D721Med (cell line): ENCODE data around the gene PRKACB.

Experiments used
- DNase-seq: peaks from one replicate; pipeline ENCODE4 v3.0.0; 2011; ENCODE audit warnings: low spot score; ENCODE audit not compliant: insufficient read length
- FAIRE-seq: peaks from 2 replicates; lab custom pipeline; 2011; peaks lifted over from hg19 to GRCh38; lab: Jason Lieb, UNC
- TF ChIP-seq, protein P1 (sequence below): IDR thresholded peaks from 2 replicates; pipeline ENCODE4 v1.5.1; 2012; ENCODE audit warnings: mild to moderate bottlenecking, control low read depth; ENCODE audit not compliant: insufficient read depth; ENCODE audit errors: missing control alignments

Gene PRKACB

GRCh38 chr1:84266748-84267147 lies 122.7 kb downstream of the PRKACB start:
- DNase-seq, result no peak
- no peak for FAIRE-seq
- TF ChIP-seq, protein P1, sequence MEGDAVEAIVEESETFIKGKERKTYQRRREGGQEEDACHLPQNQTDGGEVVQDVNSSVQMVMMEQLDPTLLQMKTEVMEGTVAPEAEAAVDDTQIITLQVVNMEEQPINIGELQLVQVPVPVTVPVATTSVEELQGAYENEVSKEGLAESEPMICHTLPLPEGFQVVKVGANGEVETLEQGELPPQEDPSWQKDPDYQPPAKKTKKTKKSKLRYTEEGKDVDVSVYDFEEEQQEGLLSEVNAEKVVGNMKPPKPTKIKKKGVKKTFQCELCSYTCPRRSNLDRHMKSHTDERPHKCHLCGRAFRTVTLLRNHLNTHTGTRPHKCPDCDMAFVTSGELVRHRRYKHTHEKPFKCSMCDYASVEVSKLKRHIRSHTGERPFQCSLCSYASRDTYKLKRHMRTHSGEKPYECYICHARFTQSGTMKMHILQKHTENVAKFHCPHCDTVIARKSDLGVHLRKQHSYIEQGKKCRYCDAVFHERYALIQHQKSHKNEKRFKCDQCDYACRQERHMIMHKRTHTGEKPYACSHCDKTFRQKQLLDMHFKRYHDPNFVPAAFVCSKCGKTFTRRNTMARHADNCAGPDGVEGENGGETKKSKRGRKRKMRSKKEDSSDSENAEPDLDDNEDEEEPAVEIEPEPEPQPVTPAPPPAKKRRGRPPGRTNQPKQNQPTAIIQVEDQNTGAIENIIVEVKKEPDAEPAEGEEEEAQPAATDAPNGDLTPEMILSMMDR, result no peak

- FAIRE-seq (no peak), DNase-seq (no peak)
- TF ChIP-seq, protein P1, result no peak
Measured at GRCh38 chr1:84267476-84267875, 123.4 kb downstream of the PRKACB start.

DNA sequence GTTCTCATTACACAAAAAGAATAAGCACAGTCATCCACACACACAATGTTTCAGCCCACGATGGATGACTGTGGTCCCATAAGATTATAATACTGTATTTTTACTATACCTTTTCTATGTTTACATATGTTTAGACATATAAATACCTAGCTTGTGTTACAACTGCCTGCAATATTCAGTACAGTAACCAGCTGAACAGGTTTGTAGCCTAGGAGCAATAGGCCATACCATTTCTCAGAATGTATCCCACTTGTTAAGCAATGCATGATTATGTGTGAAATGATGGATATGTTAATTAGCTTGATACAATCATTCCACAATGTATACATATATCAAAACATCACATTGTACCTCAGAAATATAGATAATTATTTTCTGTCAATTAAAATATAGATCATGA lies 124.3 kb downstream of the PRKACB start:
- no peak for FAIRE-seq
- DNase-seq, result no peak
- TF ChIP-seq, protein P1, result no peak

DNA sequence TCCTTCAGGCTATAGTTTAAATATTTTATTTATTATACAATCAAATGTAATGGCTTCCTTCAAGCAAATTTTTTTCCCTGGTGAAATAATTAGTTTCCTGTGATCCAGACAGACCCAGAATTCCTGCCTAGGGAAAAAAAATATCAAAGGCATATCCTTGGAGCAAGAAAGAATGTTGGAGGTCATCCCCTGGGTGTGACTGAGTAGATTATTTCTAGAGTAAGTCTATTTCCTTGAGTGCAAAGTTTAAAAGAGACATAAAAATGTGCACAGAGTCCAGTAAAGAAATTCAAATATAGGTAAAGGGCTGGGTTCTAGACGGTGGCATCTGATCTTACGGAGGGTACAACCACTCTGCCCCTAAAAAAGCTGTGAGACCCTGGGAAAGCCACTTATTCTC lies 125.2 kb downstream of the PRKACB start:
- DNase-seq (no peak), FAIRE-seq (no peak)
- TF ChIP-seq, protein P1, result no peak

GRCh38 chr1:84271441-84272151 lies 127.5 kb downstream of the PRKACB start:
- TF ChIP-seq, protein P1, result no peak
- FAIRE-seq (no peak), DNase-seq (no peak)

GRCh38 chr1:84272401-84272800 lies 128.3 kb downstream of the PRKACB start:
- TF ChIP-seq, protein P1, result no peak
- FAIRE-seq, result no peak
- DNase-seq, result no peak

DNA sequence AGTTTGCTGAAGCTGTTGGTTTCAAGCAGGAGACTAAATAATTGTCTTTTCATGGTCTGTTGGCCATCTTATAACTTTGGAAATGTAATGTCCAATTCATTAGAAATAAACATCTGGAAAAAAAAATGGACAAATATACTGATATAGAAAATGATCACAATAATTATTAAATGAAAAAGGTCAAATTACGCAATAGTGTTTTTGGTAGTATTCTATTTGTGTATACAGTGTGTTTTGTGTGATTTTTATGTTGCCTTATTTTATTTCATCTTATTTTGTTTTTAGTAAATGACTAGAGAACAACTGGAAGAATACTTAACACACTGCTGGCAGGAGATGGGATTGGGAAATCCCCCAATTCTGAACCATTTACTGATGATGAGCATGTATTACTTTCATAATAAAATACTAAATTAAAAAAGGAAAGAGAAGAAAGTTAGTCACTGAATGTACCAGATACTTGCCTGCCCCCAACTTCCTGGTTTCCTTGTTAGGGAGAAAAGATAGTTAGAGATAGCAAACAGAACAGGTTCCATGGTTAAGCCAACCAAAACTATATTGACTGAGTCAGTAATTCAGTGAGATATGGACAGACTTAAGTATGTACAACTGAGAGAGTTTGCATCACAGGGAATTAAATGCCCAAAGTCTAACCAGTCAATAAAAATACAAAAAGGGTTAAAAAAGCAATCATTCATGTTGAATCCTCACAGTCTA lies 133.4 kb downstream of the PRKACB start:
- DNase-seq, result no peak
- TF ChIP-seq, protein P1, result no peak
- FAIRE-seq, result no peak
